ENCODE data around the gene XYLT1.

- TF ChIP-seq FOXM1 (IDR thresholded peaks at IDR 0.05; ENCODE audit: borderline replicate concordance, low read depth) (no peak), RAD21 (IDR thresholded peaks at IDR 0.05; ENCODE audit: low read depth) (no peak), TEAD4 (IDR thresholded peaks at IDR 0.05) (no peak), TCF12 (IDR thresholded peaks at IDR 0.05; ENCODE audit: low read depth) (no peak), ZBTB7A (IDR thresholded peaks at IDR 0.05; ENCODE audit: low read depth) (no peak), TAF1 (IDR thresholded peaks at IDR 0.05; ENCODE audit: low read depth) (no peak), NFIC (IDR thresholded peaks at IDR 0.05) (no peak), CREB1 (IDR thresholded peaks at IDR 0.05; ENCODE audit: low read depth) (no peak), EP300 (IDR thresholded peaks at IDR 0.05; ENCODE audit: borderline replicate concordance) (no peak), CEBPB (IDR thresholded peaks at IDR 0.05) (no peak), YY1 (IDR thresholded peaks at IDR 0.05; ENCODE audit: low read depth) (no peak), USF1 (IDR thresholded peaks at IDR 0.05) (no peak), EGR1 (IDR thresholded peaks at IDR 0.05) (no peak)
- TF ChIP-seq, protein P1, sequence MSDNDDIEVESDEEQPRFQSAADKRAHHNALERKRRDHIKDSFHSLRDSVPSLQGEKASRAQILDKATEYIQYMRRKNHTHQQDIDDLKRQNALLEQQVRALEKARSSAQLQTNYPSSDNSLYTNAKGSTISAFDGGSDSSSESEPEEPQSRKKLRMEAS (IDR thresholded peaks at IDR 0.05): no peak
Measured at GRCh38 chr16:17135439-17135838, 335.3 kb downstream of the XYLT1 start.

Data from Ishikawa (cell line).